Stimulated activated naive CD8-positive, alpha-beta T cell treated with anti-CD3 and anti-CD28 coated beads, Interleukin-15, amount 100 ng/mL, for 72 hours (primary cell): ENCODE measurements around the gene JARID2.
A peak's percentile ranks its signal among the peaks of the same experiment; 100 is the strongest.

Experiments
- ATAC-seq: fragments of 150-1000 bp; cut with Tn5 transposase; 2 replicates; pipeline ENCODE4 v1.10.0; 2021; ENCODE audit warnings: mild to moderate bottlenecking, moderate library complexity
- DNase-seq, 2 donors: peaks; one replicate each; pipeline ENCODE4 v3.0.0; 2021 to 2022
- H3K27ac Mint-ChIP-seq, 2 donors: one replicate each; pipeline ENCODE4 v1.8.0; 2022; ENCODE audit warnings: mild to moderate bottlenecking in 2 of 2, mixed read lengths in 2 of 2, moderate library complexity in 2 of 2
- H3K27me3 Mint-ChIP-seq: one replicate; pipeline ENCODE4 v1.8.0; 2022; ENCODE audit warnings: mixed read lengths
- H3K4me1 Mint-ChIP-seq: one replicate; pipeline ENCODE4 v1.8.0; 2022; ENCODE audit warnings: mild to moderate bottlenecking, mixed read lengths
- H3K4me3 Mint-ChIP-seq, 2 donors: one replicate each; pipeline ENCODE4 v1.8.0; 2022; ENCODE audit warnings: mild to moderate bottlenecking in 2 of 2, mixed read lengths in 2 of 2, moderate library complexity in 1 of 2
- H3K9me3 Mint-ChIP-seq, 2 donors: one replicate each; pipeline ENCODE4 v1.8.0; 2022; ENCODE audit warnings: mixed read lengths in 2 of 2

The JARID2 gene

DNA sequence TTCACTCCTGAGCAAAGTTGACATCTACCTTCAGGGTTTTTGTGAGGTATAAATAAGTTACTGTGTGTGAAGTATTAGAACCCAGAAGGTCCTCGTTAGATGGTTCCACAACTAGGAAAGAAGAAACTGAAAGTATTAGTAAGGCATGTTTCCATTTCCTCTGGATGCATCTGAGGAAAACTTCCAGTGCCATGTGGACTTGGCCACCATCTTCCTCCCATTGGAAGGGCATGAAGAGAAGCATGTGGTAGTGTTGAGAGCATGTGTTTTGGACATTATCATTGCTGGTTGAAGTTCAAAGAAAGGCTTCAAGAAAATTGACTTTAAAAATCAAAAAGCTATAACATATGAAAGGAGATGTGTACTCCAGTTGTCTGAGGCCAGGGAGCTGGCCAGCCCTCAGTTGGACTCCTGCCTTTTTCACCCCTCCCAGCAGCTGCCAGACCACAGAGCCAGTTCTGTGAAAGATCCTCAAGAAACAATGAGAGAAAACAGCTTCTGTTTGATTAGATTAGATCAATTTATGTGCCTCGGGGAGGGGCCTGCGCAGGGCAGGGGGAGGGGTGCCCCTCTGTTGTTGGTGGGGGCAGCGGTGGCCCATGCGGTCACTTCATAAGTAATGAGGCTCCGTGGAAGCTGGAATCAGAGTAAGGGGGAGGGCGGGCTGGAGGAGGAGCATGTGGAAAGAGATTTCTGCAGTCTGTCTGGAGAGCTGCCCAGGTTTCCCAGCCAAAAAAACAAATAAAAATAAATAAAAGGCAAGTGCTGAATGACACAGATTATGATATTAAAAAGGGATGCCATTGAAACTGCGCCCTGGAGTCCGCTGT, 154.0 kb downstream of the JARID2 start:
- ATAC-seq, result no peak
- Mint-ChIP-seq H3K4me3 (peak overlapping the region; percentile 68 to 73), H3K27me3 (no peaks in the 10 kb centered on the region), H3K4me1 (peaks cover 74% of the 10 kb centered on the region), H3K27ac (peak overlapping the region; percentile 55 to 63), H3K9me3 (no peaks in the 10 kb centered on the region)
- DNase-seq, result no peak

DNA sequence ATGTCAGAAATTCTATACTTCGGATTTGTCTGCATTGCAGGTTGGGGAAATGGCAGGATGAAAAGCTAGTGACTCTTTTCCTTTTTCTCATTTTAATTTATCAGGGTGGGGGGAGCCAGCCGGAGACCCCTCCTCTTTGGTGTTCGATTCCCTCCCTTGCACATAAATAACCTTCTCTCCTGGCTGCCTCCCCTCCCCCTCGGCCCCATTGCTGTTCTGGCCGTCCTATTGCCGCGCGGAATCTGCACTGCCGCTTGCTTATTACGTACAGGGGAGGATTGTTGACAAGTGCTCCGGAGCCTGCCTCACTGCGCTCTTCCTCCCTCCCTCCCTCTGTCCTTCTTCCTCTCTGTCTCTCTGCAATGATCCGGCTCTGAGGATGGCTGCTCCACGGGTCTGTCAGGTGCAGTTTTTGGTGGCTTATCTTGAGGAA, 154.7 kb downstream of the JARID2 start:
- H3K27me3 Mint-ChIP-seq, result no peaks in the 10 kb centered on the region
- no peaks in the 10 kb centered on the region for H3K9me3 Mint-ChIP-seq
- ATAC-seq (peak; percentile 54), DNase-seq (no peak)
- peaks cover 77% of the 10 kb centered on the region for H3K4me1 Mint-ChIP-seq
- peak overlapping the region; percentile 9 to 56 for H3K27ac Mint-ChIP-seq
- H3K4me3 Mint-ChIP-seq, result peak overlapping the region; percentile 68 to 71

DNA sequence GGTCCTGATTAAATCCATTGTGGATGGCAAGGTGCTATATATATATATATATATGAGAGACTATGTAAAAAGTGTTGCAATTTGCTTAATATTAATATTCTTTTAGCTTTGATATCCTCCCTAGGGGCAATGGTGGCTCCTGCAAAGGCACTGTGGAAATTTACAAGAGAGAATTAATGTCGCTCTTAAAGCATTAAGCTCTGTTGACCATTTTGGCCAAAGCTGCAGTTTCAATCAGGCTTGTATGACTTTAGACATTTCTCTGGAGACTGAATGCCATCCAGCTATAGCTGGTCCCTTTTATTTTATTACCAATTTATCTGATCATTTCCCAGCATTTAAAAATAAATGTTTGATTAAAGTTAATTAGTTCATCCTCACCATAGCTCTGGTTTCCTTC, 155.3 kb downstream of the JARID2 start:
- Mint-ChIP-seq H3K4me1 (peaks cover 82% of the 10 kb centered on the region), H3K27ac (no peak overlapping the region), H3K4me3 (peak overlapping the region; percentile 29 to 71), H3K27me3 (no peaks in the 10 kb centered on the region), H3K9me3 (no peaks in the 10 kb centered on the region)
- no peak for ATAC-seq
- DNase-seq, result no peak

DNA sequence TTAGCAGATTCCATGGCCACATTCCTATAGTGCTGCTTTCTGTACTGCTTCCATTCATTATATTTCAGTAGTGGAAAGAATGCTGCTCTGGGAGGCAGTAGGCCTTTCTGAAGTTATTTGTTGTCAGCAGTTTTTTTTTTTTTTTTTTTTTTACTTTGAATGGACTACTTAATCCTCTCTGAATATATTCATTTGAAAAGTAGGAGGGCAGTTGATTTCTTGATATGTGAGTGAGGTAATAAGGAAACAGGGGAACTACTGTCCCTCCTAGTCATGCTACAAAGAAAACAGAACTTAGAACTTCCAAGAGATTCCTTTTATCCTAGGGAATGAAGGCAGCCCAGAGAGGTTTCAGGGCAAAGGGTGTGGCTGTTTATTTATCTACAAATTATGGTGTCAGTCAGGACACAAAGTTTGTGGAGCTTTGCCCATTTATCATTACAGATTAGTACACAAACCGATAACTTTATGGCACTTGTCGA, 155.9 kb downstream of the JARID2 start:
- H3K27ac Mint-ChIP-seq, result no peak overlapping the region

DNA sequence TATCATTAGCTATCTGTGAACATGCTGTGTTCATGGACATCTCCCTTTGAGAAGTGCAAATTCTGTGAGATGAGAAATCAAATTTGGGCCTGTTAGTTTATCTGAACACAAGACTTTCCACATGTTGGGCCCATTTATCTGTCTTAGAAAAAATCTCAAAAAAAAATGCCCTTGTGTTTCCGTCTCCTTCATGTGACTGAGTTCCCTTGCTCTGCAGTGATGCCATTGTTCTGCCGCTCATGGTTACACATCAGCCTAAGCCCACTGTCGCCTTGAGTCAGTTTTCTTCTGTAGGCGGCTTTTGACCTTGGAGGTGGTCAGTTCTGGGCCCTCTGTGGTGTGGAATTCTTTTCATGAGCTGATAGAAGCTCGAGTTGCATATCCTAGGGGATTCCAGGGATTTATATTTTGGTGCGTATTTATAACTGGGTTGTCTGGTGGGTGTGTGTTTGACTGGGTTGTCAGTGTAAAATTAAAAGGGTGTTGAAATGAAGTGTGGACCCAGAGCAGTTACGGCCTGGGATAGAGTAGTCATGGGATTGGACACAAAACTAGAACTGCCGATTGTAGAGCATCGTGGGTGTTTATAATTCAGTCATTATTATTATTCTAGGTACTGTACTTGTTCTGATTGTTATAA, 156.7 kb downstream of the JARID2 start:
- Mint-ChIP-seq H3K4me1 (peaks cover 96% of the 10 kb centered on the region), H3K27ac (peak overlapping the region in 1 of 2 donors; percentile 55), H3K27me3 (no peaks in the 10 kb centered on the region), H3K9me3 (no peaks in the 10 kb centered on the region), H3K4me3 (peak overlapping the region; percentile 24 to 50)
- DNase-seq, result no peak
- ATAC-seq, result no peak

More for the DNA sequence above, 155.9 kb downstream of the JARID2 start:
- no peak for DNase-seq
- H3K9me3 Mint-ChIP-seq, result no peaks in the 10 kb centered on the region
- H3K27me3 Mint-ChIP-seq, result no peaks in the 10 kb centered on the region
- no peak for ATAC-seq
- H3K4me1 Mint-ChIP-seq, result peaks cover 89% of the 10 kb centered on the region
- peak overlapping the region; percentile 25 to 29 for H3K4me3 Mint-ChIP-seq

DNA sequence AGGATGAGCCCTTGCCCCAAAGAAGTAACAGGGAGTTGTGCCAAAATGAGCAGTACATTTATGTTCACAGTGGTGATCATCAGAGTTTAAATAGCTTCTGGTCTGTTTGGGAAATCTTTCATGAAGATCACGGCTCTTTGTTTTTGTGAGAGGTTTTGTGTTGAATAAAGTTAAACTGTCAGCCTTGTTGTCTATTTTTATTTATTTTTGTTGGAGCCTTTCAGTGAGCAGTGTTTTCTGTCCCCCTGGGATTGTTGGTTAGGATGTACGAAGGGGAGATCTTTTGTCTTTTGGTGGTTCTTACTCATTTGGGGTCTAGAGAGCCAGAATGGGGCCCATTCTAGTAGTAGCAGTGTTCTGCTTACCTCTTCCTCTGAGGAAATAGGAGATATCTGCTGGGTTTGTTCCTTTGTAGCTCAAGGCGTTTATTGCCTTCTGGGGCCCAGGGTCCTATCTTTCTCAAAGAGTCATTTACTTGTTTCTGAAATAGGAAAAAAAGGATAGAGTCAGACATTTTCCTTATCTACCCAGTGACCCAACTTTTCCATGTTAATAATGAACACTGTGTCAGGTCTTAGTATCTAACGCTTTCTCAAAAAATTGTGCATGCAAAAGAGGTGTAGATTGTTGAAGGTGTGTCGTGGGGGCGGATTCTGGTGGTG, 157.4 kb downstream of the JARID2 start:
- DNase-seq (no peak), ATAC-seq (no peak)
- no peaks in the 10 kb centered on the region for H3K9me3 Mint-ChIP-seq
- H3K4me3 Mint-ChIP-seq, result peak overlapping the region; percentile 24 to 50
- peaks cover 100% of the 10 kb centered on the region for H3K4me1 Mint-ChIP-seq
- peak overlapping the region; percentile 59 to 81 for H3K27ac Mint-ChIP-seq
- no peaks in the 10 kb centered on the region for H3K27me3 Mint-ChIP-seq

DNA sequence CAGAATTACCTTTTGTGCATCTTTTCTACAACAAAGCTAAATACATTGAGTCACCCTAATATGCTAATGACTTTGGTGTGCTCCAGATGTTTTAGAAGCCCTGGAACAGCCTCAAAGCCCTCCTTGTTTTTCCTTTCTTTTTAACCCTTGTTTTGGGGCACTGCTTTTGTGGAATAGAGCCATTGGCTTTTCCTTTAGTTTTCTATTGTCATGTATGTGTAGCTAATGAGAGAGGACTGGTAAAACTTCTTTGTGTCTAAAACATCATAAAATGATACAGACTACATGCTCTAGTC, 158.8 kb downstream of the JARID2 start:
- no peak for DNase-seq
- Mint-ChIP-seq H3K4me3 (peak overlapping the region; percentile 4 to 19), H3K9me3 (no peaks in the 10 kb centered on the region), H3K4me1 (peaks cover 100% of the 10 kb centered on the region), H3K27me3 (no peaks in the 10 kb centered on the region), H3K27ac (no peak overlapping the region)
- no peak for ATAC-seq

DNA sequence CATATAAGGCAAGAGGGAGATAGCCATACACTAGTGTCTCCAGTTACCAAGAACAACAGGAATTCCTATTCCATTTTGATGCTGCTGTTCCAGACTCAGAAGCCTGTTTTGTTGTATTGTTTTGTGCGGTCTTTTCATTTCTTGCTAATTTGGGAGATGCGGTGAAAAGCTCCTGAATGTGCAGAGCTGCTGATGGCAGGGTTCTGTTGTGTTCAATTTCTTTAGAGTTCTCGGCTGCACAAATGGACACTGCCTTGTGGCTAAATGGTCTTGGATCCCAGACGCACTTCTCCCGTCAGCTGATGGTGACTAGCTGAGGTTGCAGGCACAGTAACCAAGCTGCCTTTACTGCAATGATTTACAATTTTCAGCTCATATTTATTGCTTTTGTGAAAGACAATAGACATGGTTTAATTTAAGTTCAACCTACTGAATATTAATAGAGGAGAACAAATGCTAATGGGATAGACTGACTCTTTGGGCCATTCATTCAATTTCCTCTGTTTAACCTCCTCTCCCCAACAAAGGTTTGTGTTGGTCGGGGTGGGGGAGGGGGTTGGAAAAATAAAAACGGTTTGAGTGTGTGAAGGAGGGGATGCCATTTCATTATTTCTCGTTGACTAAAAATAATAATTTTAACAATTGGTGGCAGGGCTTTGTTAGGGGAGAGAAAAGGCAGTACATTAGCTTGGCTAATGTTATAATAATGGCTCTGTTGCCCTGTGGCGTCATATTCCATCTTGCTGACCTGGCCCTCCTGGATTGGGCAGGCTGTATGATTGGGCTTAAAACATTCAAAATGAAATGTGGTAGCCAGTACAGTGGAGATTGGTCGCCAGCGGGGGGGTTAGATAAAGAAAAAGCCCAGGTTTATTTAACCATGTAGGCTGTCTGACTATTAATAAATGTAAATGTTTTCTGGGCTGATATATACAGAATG, 159.5 kb downstream of the JARID2 start:
- H3K27ac Mint-ChIP-seq, result peak overlapping the region in 1 of 2 donors; percentile 82
- peaks cover 100% of the 10 kb centered on the region for H3K4me1 Mint-ChIP-seq
- H3K4me3 Mint-ChIP-seq, result no peak overlapping the region
- ATAC-seq, result no peak
- no peaks in the 10 kb centered on the region for H3K27me3 Mint-ChIP-seq
- DNase-seq, result no peak
- no peaks in the 10 kb centered on the region for H3K9me3 Mint-ChIP-seq

DNA sequence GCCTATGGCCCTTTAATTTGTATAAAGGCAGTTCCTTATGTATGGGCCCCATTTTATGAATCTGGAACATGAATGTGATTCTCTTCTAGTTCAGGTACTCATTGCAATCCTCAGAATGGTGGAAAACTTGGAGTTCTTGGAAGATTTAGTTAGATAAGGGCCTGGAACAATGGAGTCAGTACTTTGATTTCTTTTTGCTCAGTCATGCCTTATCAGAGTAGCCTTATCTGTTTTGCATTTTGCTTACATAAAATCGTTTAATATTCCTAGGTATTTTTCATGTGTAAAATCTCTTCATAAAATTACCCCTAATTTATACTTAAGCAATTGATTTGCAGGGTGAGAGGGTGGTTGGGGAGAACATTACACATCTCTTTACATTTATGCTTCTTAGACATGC, 160.6 kb downstream of the JARID2 start:
- Mint-ChIP-seq H3K4me1 (peaks cover 100% of the 10 kb centered on the region), H3K4me3 (no peak overlapping the region), H3K9me3 (no peaks in the 10 kb centered on the region), H3K27me3 (no peaks in the 10 kb centered on the region), H3K27ac (no peak overlapping the region)
- no peak for ATAC-seq
- DNase-seq, result no peak

DNA sequence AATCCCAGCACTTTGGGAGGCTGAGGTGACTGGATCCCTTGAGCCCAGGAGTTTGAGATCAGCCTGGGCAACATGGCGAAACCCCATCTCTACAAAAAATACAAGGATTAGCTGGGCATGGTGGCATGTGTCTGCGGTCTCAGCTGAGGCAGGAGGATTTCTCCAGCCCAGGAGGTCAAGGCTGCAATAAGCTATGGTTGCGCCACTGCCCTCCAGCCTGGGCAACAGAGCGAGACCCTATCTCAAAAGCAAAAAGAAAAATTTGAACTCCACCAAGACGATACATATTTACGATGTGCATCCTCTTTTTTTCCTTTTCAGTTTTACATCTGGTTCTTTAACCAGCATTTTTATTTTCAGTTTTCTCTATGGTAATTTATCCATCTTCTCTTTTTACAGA, 162.1 kb downstream of the JARID2 start:
- DNase-seq (no peak), ATAC-seq (no peak)
- Mint-ChIP-seq H3K9me3 (no peaks in the 10 kb centered on the region), H3K27ac (peak overlapping the region in 1 of 2 donors; percentile 43), H3K4me1 (peaks cover 100% of the 10 kb centered on the region), H3K4me3 (no peak overlapping the region), H3K27me3 (no peaks in the 10 kb centered on the region)

DNA sequence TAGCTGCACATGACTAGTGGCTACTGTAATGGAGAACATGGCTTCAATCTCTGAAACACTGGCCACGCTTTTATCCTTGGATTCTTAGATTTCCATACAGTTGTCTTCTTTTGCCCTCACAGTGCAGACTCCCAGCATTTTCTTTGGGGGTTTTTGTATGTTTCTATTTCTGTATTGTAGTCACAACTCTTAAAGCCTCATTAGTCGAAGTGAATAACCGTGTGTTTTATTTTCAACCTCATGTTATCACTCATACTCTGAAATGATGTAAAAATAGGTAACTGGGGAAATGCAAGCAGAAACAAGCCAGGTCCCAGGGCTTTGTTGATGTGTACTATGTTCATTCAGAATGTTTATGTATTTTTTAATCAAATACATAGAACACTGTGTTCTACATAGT, 162.9 kb downstream of the JARID2 start:
- H3K4me3 Mint-ChIP-seq, result peak overlapping the region; percentile 13 to 68
- DNase-seq, result no peak
- peak; percentile 79 for ATAC-seq
- H3K27ac Mint-ChIP-seq, result peak overlapping the region in 1 of 2 donors; percentile 98
- H3K27me3 Mint-ChIP-seq, result no peaks in the 10 kb centered on the region
- peaks cover 100% of the 10 kb centered on the region for H3K4me1 Mint-ChIP-seq
- no peaks in the 10 kb centered on the region for H3K9me3 Mint-ChIP-seq

DNA sequence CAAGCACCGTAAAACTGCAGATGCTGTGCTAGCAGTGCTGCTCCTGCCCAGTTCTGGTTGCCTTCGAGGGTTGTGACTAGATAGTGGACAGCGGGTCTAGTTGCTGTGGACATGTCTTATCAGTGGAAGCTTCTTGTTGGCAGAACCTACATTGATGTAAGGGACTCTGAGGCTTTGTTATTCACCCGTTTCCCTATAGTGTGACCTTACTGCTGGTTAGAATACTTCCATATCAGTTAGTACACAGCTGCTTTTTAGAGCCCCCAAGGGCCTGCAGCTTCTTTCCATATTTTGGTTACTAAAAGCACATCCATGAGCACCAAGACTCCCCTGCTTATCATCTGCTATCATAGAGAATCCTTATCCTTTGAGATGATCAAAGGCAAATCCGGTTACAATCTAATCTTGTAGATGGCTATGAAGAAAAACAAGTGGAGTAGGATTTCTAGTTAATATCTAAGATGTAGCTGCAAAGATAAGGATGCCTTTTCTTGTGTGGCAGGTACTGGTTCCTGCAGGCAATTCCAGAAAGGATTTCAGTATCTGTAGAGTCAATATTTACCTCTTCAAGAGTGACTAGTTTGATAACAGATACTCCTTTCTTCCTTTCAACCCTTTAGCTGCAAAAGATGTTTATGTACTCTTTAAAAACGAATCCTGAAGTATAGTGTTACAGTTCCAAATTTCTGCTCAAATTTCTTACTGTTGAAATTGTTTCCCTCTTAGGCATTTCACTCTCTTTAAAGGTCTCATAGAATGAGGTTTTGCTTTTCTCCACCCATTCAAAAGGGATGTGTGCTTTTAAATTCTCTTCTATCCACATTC, 163.6 kb downstream of the JARID2 start:
- peaks cover 100% of the 10 kb centered on the region for H3K4me1 Mint-ChIP-seq
- no peak for DNase-seq
- H3K27ac Mint-ChIP-seq, result peak overlapping the region; percentile 66 to 98
- H3K4me3 Mint-ChIP-seq, result peak overlapping the region; percentile 36 to 55
- no peaks in the 10 kb centered on the region for H3K9me3 Mint-ChIP-seq
- H3K27me3 Mint-ChIP-seq, result no peaks in the 10 kb centered on the region
- peak; percentile 11 for ATAC-seq

DNA sequence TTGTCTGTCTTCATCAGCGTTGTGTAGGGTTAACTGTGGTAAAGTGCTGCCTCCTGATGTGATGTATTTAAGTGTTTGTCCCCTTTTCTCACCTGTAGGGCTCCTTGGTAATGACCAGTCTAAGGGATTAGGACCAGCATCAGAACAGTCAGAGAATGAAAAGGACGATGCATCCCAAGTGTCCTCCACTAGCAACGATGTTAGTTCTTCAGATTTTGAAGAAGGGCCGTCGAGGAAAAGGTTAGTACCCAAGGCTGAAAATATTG, 164.2 kb downstream of the JARID2 start:
- no peaks in the 10 kb centered on the region for H3K9me3 Mint-ChIP-seq
- no peaks in the 10 kb centered on the region for H3K27me3 Mint-ChIP-seq
- H3K27ac Mint-ChIP-seq, result peak overlapping the region; percentile 66 to 85
- H3K4me3 Mint-ChIP-seq, result peak overlapping the region; percentile 36 to 55
- DNase-seq (no peak), ATAC-seq (no peak)
- H3K4me1 Mint-ChIP-seq, result peaks cover 95% of the 10 kb centered on the region

DNA sequence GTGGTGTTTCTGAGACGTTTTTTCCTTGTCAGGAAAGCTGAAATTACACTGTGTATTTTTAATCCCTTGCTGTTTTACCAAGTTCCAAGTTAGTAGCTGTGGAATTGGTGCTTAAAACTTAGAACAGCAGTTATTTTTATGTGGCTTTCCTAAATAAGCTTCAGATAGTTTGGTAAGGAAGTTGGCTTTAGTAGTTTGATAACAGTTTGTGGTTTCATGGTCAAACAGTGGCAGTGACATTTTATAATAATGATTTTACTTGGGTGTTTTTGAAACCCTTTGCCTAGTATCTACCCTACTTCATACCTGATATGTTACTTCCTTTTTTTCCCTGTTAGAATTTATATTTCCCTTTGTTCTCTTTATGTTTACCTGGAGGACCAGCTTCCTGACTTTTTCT, 164.9 kb downstream of the JARID2 start:
- H3K9me3 Mint-ChIP-seq, result no peaks in the 10 kb centered on the region
- H3K4me3 Mint-ChIP-seq, result peak overlapping the region; percentile 44 to 62
- H3K27ac Mint-ChIP-seq, result peak overlapping the region; percentile 66 to 80
- H3K27me3 Mint-ChIP-seq, result no peaks in the 10 kb centered on the region
- DNase-seq (no peak), ATAC-seq (no peak)
- peaks cover 88% of the 10 kb centered on the region for H3K4me1 Mint-ChIP-seq
